ENCODE results near the gene ATXN7.

GRCh38 chr3:63857311-63857710 is 6.4 kb upstream of the ATXN7 start:
- TF ChIP-seq NR2C2 (IDR thresholded peaks at IDR 0.05; ENCODE audit: borderline replicate concordance, control insufficient read depth, insufficient read length, low read depth) (no peak), BACH1 (IDR thresholded peaks at IDR 0.05; ENCODE audit: borderline replicate concordance) (no peak), CBFB (IDR thresholded peaks at IDR 0.05; ENCODE audit: low read depth) (no peak), ZZZ3 (IDR thresholded peaks at IDR 0.05; ENCODE audit: control insufficient read depth, insufficient read length, low read depth) (no peak), POLR2A (IDR thresholded peaks at IDR 0.05; ENCODE audit: low read depth, low read length) (no peak)

Data from GM12878 (cell line).